GM20000 (cell line): Measurements from ENCODE around the gene SNAP23.

ENCODE experiments used
- DNase-seq: peaks from one replicate; pipeline ENCODE4 v3.0.0; 2012; ENCODE audit warnings: low spot score
- CTCF ChIP-seq: IDR thresholded peaks from 2 replicates; pipeline ENCODE4 v1.5.1; 2012; ENCODE audit warnings: mild to moderate bottlenecking, control low read depth; ENCODE audit errors: extremely low read depth, missing control alignments

SNAP23 gene

DNA sequence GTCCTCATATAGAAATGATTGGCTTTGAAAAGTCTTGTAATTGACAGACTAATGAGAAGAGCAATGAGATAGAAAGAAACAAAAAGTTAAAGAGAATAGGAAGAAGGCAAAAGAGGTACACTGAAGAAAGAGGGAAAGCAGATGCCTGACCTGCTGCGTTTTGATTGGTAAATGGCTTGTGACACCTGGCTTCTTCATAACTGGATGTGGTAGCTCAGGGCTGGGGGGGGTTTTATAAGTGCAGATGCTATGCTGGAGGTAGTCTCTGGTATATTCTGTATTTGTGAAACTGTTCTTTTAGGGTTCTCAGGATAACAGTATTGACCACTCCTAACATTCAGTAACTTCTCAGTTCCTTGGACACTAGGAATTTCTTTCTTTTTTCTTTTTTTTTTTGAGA is 81.3 kb downstream of the SNAP23 start:
- TF ChIP-seq CTCF, result no peak
- DNase-seq, result peak; percentile 34

DNA sequence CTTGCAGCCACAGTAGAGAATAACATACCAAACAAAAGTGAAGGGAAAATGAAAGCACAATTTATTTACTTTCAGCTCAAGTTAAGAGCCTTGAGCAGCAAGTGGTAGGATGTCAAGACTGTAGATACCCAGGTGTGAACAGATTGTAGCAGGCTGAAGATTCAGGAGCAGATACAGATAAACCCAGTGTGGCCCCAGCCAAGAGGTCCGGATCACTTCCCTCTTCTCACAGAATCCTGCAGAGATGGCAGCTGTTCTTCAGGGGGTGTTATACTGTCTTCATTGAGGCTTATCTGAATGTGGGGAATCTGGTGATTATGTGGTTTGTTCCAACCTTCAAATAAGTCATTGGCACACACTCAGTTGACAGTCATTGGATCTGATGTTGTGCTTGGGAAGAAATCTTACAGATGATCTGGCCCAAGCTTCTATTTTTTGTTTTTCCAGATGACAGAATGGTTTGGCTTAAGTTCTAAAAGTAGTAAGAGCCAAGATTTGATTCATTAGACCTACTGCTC is 82.1 kb downstream of the SNAP23 start:
- no peak for TF ChIP-seq CTCF
- DNase-seq, result peak; percentile 63

- no peak for TF ChIP-seq CTCF
- no peak for DNase-seq
Measured at GRCh38 chr15:42578984-42579537, 83.6 kb downstream of the SNAP23 start.

GRCh38 chr15:42581272-42581730 is 85.9 kb downstream of the SNAP23 start:
- no peak for TF ChIP-seq CTCF

More at GRCh38 chr15:42581272-42581730, 85.9 kb downstream of the SNAP23 start:
- peak; percentile 81 for DNase-seq
